Measurements from ENCODE around the gene SYVN1. TPM values are rescaled to one million over a fixed set of nuclear protein-coding genes. Genes with fewer than 3 reads are reported as not detected.

The SYVN1 gene
- total and polyA plus RNA-seq, 2 donors (not counting 1 experiment from before 2014, with no cell fraction given) = 187 to 282 TPM

DNA sequence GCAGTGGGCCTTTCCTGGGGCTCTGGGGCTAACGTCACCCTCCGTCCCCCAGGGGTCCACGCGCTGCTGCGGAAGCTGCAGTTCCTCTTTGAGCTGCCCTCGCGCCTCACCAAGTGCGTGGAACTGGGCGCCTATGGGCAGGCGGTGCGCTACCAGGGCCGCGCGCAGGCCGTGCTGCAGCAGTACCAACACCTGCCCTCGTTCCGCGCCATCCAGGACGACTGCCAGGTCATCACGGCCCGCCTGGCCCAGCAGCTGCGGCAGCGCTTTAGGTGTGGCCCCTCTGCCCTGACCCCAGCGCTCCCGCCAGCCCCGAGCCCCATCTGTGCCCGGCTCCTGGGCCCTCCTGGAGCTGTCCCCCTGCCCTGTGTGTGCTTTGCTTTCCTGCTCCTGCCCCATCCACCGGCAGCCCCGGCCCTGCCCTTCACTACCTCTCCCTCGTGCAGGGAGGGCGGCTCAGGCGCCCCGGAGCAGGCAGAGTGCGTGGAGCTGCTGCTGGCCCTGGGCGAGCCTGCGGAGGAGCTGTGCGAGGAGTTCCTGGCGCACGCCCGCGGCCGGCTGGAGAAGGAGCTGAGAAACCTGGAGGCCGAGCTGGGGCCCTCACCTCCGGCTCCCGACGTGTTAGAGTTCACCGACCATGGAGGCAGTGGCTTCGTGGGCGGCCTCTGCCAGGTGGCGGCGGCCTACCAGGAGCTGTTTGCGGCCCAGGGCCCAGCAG, 26.4 kb downstream of the SYVN1 start:
- ChIA-PET CTCF (interaction anchor here (1.3 to 7.7 kb wide), 5 partner anchors 10 to 158 kb away, joined by 4 to 118 read pairs (median 47); partner anchors contain the start of genes CAPN1, FAU, MRPL49 and VPS51), POLR2A (interaction anchor here (1.0 kb wide), 1 partner anchor 10 kb away, joined by 4 read pairs; the partner anchor contains the start of gene ZNHIT2)
- Mint-ChIP-seq H3K27me3 (no peaks in the 10 kb centered on the region), H3K4me1 (peaks cover 30% of the 10 kb centered on the region), H3K27ac (no peak overlapping the region), H3K9me3 (ENCODE audit: insufficient read depth) (no peaks in the 10 kb centered on the region), H3K4me3 (no peak overlapping the region)
- no peak overlapping the region for H3K4me3 ChIP-seq (ENCODE audit: control extremely low read depth in 1 of 5, extremely low read depth in 1 of 5, insufficient read depth in 1 of 5, low read depth in 2 of 5, low read length in 4 of 5)
- H3K9me3 ChIP-seq (ENCODE audit: control extremely low read depth in 1 of 3, control insufficient read depth in 2 of 3, insufficient read depth in 1 of 3, low read length in 2 of 3) = no peaks in the 10 kb centered on the region
- H3K36me3 ChIP-seq (replicated peaks in 1 of 2; ENCODE audit: control extremely low read depth in 1 of 2, control insufficient read depth in 1 of 2, extremely low read depth in 1 of 2, insufficient read depth in 2 of 2, low read length in 1 of 2) = peaks cover 0 to 40% of the 10 kb centered on the region in 2 experiments
- peaks cover 35% of the 10 kb centered on the region for H4K20me1 ChIP-seq (ENCODE audit: control insufficient read depth, insufficient read depth, low read length, poor library complexity, severe bottlenecking)
- DNase-seq = no peak
- ATAC-seq (ENCODE audit: low read depth) = no peak
- 97% methylated on average over 52 of the region's 52 CpGs for WGBS (ENCODE audit: insufficient coverage)
- TF ChIP-seq, protein P1, sequence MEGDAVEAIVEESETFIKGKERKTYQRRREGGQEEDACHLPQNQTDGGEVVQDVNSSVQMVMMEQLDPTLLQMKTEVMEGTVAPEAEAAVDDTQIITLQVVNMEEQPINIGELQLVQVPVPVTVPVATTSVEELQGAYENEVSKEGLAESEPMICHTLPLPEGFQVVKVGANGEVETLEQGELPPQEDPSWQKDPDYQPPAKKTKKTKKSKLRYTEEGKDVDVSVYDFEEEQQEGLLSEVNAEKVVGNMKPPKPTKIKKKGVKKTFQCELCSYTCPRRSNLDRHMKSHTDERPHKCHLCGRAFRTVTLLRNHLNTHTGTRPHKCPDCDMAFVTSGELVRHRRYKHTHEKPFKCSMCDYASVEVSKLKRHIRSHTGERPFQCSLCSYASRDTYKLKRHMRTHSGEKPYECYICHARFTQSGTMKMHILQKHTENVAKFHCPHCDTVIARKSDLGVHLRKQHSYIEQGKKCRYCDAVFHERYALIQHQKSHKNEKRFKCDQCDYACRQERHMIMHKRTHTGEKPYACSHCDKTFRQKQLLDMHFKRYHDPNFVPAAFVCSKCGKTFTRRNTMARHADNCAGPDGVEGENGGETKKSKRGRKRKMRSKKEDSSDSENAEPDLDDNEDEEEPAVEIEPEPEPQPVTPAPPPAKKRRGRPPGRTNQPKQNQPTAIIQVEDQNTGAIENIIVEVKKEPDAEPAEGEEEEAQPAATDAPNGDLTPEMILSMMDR (IDR thresholded peaks at IDR 0.05) = no peak
- TF ChIP-seq EZH2 (IDR thresholded peaks at IDR 0.05; ENCODE audit: borderline replicate concordance, insufficient read depth, low read depth, low read length, poor library complexity, severe bottlenecking) = no peak
- no peaks in the 10 kb centered on the region for H3K27me3 ChIP-seq (replicated peaks in 1 of 4; ENCODE audit: control extremely low read depth in 1 of 4, control insufficient read depth in 3 of 4, insufficient read depth in 4 of 4, low read length in 3 of 4)
- H3K27ac ChIP-seq (ENCODE audit: low read length in 2 of 2) = no peak overlapping the region
- intact Hi-C loops (cut with micrococcal nuclease) = no loop called here
- peaks cover 44% of the 10 kb centered on the region for H3K79me2 ChIP-seq (ENCODE audit: control insufficient read depth, insufficient read depth, low read length)
- H2AFZ ChIP-seq (ENCODE audit: insufficient read depth, low read depth, low read length, poor library complexity, severe bottlenecking) = no peak overlapping the region
- H3K9ac ChIP-seq (ENCODE audit: low read length) = no peak overlapping the region
- no peak overlapping the region for H3K4me2 ChIP-seq (replicated peaks; ENCODE audit: low read depth, low read length, poor library complexity, severe bottlenecking)
- H3K4me1 ChIP-seq (ENCODE audit: control insufficient read depth in 2 of 2, insufficient read depth in 2 of 2, low read length in 2 of 2) = peaks cover 14 to 27% of the 10 kb centered on the region in 2 donors

DNA sequence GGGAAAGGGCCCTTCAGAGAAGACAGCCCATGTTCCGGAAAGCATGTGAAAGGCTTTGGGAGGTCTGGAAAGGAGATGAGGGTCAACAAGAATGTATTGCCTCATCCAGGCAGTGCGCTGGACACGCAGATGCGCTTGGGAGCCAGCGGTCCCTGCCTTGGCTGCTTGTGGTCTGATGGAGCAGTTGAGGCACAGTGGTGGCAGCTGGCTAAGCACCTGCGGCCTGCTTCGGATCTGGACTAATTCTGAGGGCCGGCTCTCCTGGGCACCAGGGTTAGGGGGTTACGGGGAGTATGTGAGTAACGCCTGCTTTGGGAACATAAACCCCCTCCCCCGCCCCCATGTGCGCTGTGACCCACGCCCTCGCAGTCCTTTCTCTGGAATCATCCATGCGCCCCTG, 27.2 kb downstream of the SYVN1 start:
- DNase-seq = no peak
- Histone ChIP-seq H3K9me3 (ENCODE audit: control extremely low read depth in 1 of 3, control insufficient read depth in 2 of 3, insufficient read depth in 1 of 3, low read length in 2 of 3) (no peaks in the 10 kb centered on the region), H2AFZ (ENCODE audit: insufficient read depth, low read depth, low read length, poor library complexity, severe bottlenecking) (no peak overlapping the region), H4K20me1 (ENCODE audit: control insufficient read depth, insufficient read depth, low read length, poor library complexity, severe bottlenecking) (peaks cover 39% of the 10 kb centered on the region), H3K79me2 (ENCODE audit: control insufficient read depth, insufficient read depth, low read length) (peaks cover 48% of the 10 kb centered on the region), H3K9ac (ENCODE audit: low read length) (no peak overlapping the region), H3K4me1 (ENCODE audit: control insufficient read depth in 2 of 2, insufficient read depth in 2 of 2, low read length in 2 of 2) (peaks cover 12 to 22% of the 10 kb centered on the region in 2 donors), H3K4me3 (ENCODE audit: control extremely low read depth in 1 of 5, extremely low read depth in 1 of 5, insufficient read depth in 1 of 5, low read depth in 2 of 5, low read length in 4 of 5) (no peak overlapping the region), H3K4me2 (replicated peaks; ENCODE audit: low read depth, low read length, poor library complexity, severe bottlenecking) (no peak overlapping the region), H3K36me3 (replicated peaks in 1 of 2; ENCODE audit: control extremely low read depth in 1 of 2, control insufficient read depth in 1 of 2, extremely low read depth in 1 of 2, insufficient read depth in 2 of 2, low read length in 1 of 2) (peaks cover 0 to 46% of the 10 kb centered on the region in 2 experiments), H3K27ac (ENCODE audit: low read length in 2 of 2) (no peak overlapping the region), H3K27me3 (replicated peaks in 1 of 4; ENCODE audit: control extremely low read depth in 1 of 4, control insufficient read depth in 3 of 4, insufficient read depth in 4 of 4, low read length in 3 of 4) (no peaks in the 10 kb centered on the region)
- WGBS (ENCODE audit: insufficient coverage) = 98% methylated on average over 8 of the region's 15 CpGs
- Mint-ChIP-seq H3K27ac (no peak overlapping the region), H3K27me3 (no peaks in the 10 kb centered on the region), H3K4me1 (peaks cover 24% of the 10 kb centered on the region), H3K9me3 (ENCODE audit: insufficient read depth) (no peaks in the 10 kb centered on the region), H3K4me3 (no peak overlapping the region)
- TF ChIP-seq, protein P1 (IDR thresholded peaks at IDR 0.05) = no peak
- no peak for TF ChIP-seq EZH2 (IDR thresholded peaks at IDR 0.05; ENCODE audit: borderline replicate concordance, insufficient read depth, low read depth, low read length, poor library complexity, severe bottlenecking)
- intact Hi-C loops (cut with micrococcal nuclease) = no loop called here
- ChIA-PET CTCF (interaction anchor here (7.6 to 7.7 kb wide), 2 partner anchors 9 to 74 kb away, joined by 96 to 118 read pairs; partner anchors contain the start of genes CAPN1 and VPS51), POLR2A (no interaction called here)
- ATAC-seq (ENCODE audit: low read depth) = no peak
